IMR-90 (cell line): ENCODE data around the gene MRPS34. TPM values are rescaled to one million over a fixed set of nuclear protein-coding genes. Genes with fewer than 3 reads are reported as not detected.
A peak's percentile ranks its signal among the peaks of the same experiment; 100 is the strongest.

ENCODE experiments used
- ATAC-seq: fragments of 200-7000 bp; cut with Tn5 transposase; 2 replicates; pipeline ENCODE4 v1.9.1; 2020; ENCODE audit warnings: low read depth, mild to moderate bottlenecking, moderate library complexity
- BruUV-seq: library from RNA; stranded (reverse); fragments of 400-500 nt; replicated peaks from 2 replicates; lab custom pipeline; 2021; lab: Mats Ljungman, UMichigan
- CTCF ChIA-PET: fragments of 300-600 bp; formaldehyde crosslinking; extraction: SDS; loops from one replicate; lab custom pipeline; 2021; ENCODE audit warnings: antibody characterized with exemption; lab: Yijun Ruan, JAX
- POLR2A ChIA-PET: fragments of 300-600 bp; sonication (Branson Sonifier 250); formaldehyde crosslinking; loops from one replicate; lab custom pipeline; 2022; ENCODE audit warnings: antibody characterized with exemption; ENCODE audit not compliant: unreplicated experiment; lab: Charles Lee
- DNase-seq: peaks from one replicate; pipeline ENCODE4 v3.0.0; 2013
- H2AFZ ChIP-seq: replicated peaks from 2 replicates; pipeline ENCODE3; 2013; ENCODE audit warnings: low read length, mild to moderate bottlenecking; ENCODE audit not compliant: poor library complexity
- H2AK5ac ChIP-seq: 2 replicates; pipeline ENCODE4 v1.6.1; 2013; ENCODE audit warnings: low read depth, low read length, inconsistent platforms
- H2AK9ac ChIP-seq: replicated peaks from 2 replicates; pipeline ENCODE3; 2013; ENCODE audit warnings: mild to moderate bottlenecking, low read depth, low read length, moderate library complexity; ENCODE audit not compliant: poor library complexity
- H2BK120ac ChIP-seq: 2 replicates; pipeline ENCODE4 v1.6.1; 2013; ENCODE audit warnings: low read depth, low read length, inconsistent platforms
- H2BK15ac ChIP-seq: 3 replicates; pipeline ENCODE4 v1.6.1; 2013; ENCODE audit warnings: low read depth, low read length, inconsistent platforms
- H2BK20ac ChIP-seq: 2 replicates; pipeline ENCODE4 v1.6.1; 2013; ENCODE audit warnings: low read depth, mild to moderate bottlenecking, inconsistent platforms, low read length, moderate library complexity
- H2BK5ac ChIP-seq: 2 replicates; pipeline ENCODE4 v1.6.1; 2013; ENCODE audit warnings: mild to moderate bottlenecking, low read depth, low read length, inconsistent platforms; ENCODE audit not compliant: poor library complexity, severe bottlenecking
- H3K14ac ChIP-seq: replicated peaks from 2 replicates; pipeline ENCODE4 v1.6.1; 2013; ENCODE audit warnings: low read depth, low read length, inconsistent platforms
- H3K18ac ChIP-seq: 2 replicates; pipeline ENCODE4 v1.6.1; 2013; ENCODE audit warnings: low read depth, low read length, control low read depth
- H3K23ac ChIP-seq: 2 replicates; pipeline ENCODE4 v1.6.1; 2013; ENCODE audit warnings: low read depth, low read length, inconsistent platforms
- H3K27ac ChIP-seq: 2 replicates; pipeline ENCODE4 v1.5.1; 2013; ENCODE audit warnings: mild to moderate bottlenecking, control low read depth, low read length; ENCODE audit not compliant: insufficient read depth
- H3K27me3 ChIP-seq: 2 replicates; pipeline ENCODE4 v1.6.1; 2013; ENCODE audit warnings: low read length; ENCODE audit not compliant: control insufficient read depth, insufficient read depth
- H3K36me3 ChIP-seq: 2 replicates; pipeline ENCODE4 v1.6.1; 2013; ENCODE audit warnings: low read length, mixed read lengths; ENCODE audit not compliant: control insufficient read depth, insufficient read depth
- H3K4ac ChIP-seq: 2 replicates; pipeline ENCODE4 v1.6.1; 2013; ENCODE audit warnings: low read depth, low read length, inconsistent platforms
- H3K4me1 ChIP-seq: 2 replicates; pipeline ENCODE4 v1.6.1; 2013; ENCODE audit warnings: low read length, mixed read lengths; ENCODE audit not compliant: control insufficient read depth, insufficient read depth
- H3K4me2 ChIP-seq: 2 replicates; pipeline ENCODE4 v1.6.1; 2013; ENCODE audit warnings: low read depth, mild to moderate bottlenecking, control low read depth, low read length, moderate library complexity
- H3K4me3 ChIP-seq: 2 replicates; pipeline ENCODE4 v1.5.1; 2013; ENCODE audit warnings: low read depth, mild to moderate bottlenecking, control low read depth, low read length, moderate library complexity; ENCODE audit not compliant: insufficient read depth
- H3K56ac ChIP-seq: 2 replicates; pipeline ENCODE4 v1.6.1; 2013; ENCODE audit warnings: low read length, inconsistent platforms; ENCODE audit not compliant: insufficient read depth; ENCODE audit errors: extremely low read depth
- H3K79me1 ChIP-seq, 2 experiments: 2 replicates each; pipeline ENCODE4 v1.6.1; 2013; ENCODE audit warnings: low read length in 2 of 2, inconsistent platforms in 1 of 2, low read depth in 1 of 2
- H3K9ac ChIP-seq: 2 replicates; pipeline ENCODE4 v1.6.1; 2013; ENCODE audit warnings: low read depth, low read length, control low read depth
- H3K9me1 ChIP-seq: 2 replicates; pipeline ENCODE4 v1.6.1; 2013; ENCODE audit warnings: low read length, inconsistent platforms; ENCODE audit not compliant: insufficient read depth
- H3K9me3 ChIP-seq: 2 replicates; pipeline ENCODE4 v1.6.1; 2013; ENCODE audit warnings: low read length; ENCODE audit not compliant: control insufficient read depth, insufficient read depth
- H4K20me1 ChIP-seq: 2 replicates; pipeline ENCODE4 v1.6.1; 2013; ENCODE audit warnings: low read length, inconsistent platforms; ENCODE audit not compliant: insufficient read depth
- H4K5ac ChIP-seq: 2 replicates; pipeline ENCODE4 v1.6.1; 2013; ENCODE audit warnings: mild to moderate bottlenecking, low read depth, low read length, control low read depth
- H4K8ac ChIP-seq, 2 experiments: 2 replicates each; pipeline ENCODE4 v1.6.1; 2013; ENCODE audit warnings: low read depth in 2 of 2, low read length in 2 of 2, control low read depth in 1 of 2, inconsistent platforms in 1 of 2
- H4K91ac ChIP-seq: 2 replicates; pipeline ENCODE4 v1.6.1; 2013; ENCODE audit warnings: low read depth, low read length, inconsistent platforms; ENCODE audit not compliant: insufficient read depth
- CEBPB ChIP-seq: IDR thresholded peaks from 2 replicates; pipeline ENCODE4 v1.6.1; 2012; ENCODE audit warnings: low read depth, low read length, improper control_type of control experiment
- CHD1 ChIP-seq: IDR thresholded peaks from 2 replicates; pipeline ENCODE4 v1.6.1; 2012; ENCODE audit warnings: low read depth, low read length, improper control_type of control experiment
- FOS ChIP-seq: fragments of 150-350 bp; IDR thresholded peaks from 2 replicates; pipeline ENCODE4 v1.6.1; 2016; ENCODE audit warnings: low read depth, low read length
- MAFK ChIP-seq: IDR thresholded peaks from 2 replicates; pipeline ENCODE4 v1.6.1; 2012; ENCODE audit warnings: low read depth, low read length, improper control_type of control experiment
- MXI1 ChIP-seq: IDR thresholded peaks from 2 replicates; pipeline ENCODE4 v1.6.1; 2012; ENCODE audit warnings: low read depth, mild to moderate bottlenecking, low read length, moderate library complexity, borderline replicate concordance
- POLR2A ChIP-seq: IDR thresholded peaks from 2 replicates; pipeline ENCODE4 v1.6.1; 2012; ENCODE audit warnings: mild to moderate bottlenecking, low read depth, low read length
- WGBS, 2 experiments: methylation state at CpG; one replicate each; pipeline versions ENCODE4 v1.1.5 to v1.1.7; 2013; ENCODE audit warnings: missing lambda C conversion rate in 2 of 2; ENCODE audit not compliant: insufficient read length in 1 of 2; ENCODE audit errors: extremely low coverage in 2 of 2; 5-methylcytosine and 5-hydroxymethylcytosine counted together
- dilution Hi-C: fragments of 300-500 bp; cut with HindIII; formaldehyde crosslinking; loops from one replicate; pipeline ENCODE4 v1.14.3; 2018; ENCODE audit warnings: low sequenced_read_pairs; ENCODE audit not compliant: unreplicated experiment
- in situ Hi-C: fragments of 300-500 bp; cut with MboI; formaldehyde crosslinking; loops from 3 replicates; pipeline ENCODE4 v1.14.3; 2019; ENCODE audit warnings: low sequenced_read_pairs, inconsistent platforms, mixed read lengths
- intact Hi-C: fragments of 100-400 bp; cut with micrococcal nuclease; formaldehyde crosslinking; loops from 2 replicates; pipeline ENCODE4 v1.10.0; 2022
- polyA plus RNA-seq, 3 experiments: library from polyadenylated mRNA; depleted of rRNA; stranded (reverse); fragments of >200 nt; gene quantifications; 2 replicates each; pipeline ENCODE4 v1.2.3, GENCODE V29; 2012; ENCODE audit warnings: low replicate concordance in 1 of 3
- total RNA-seq: library from RNA; depleted of rRNA; stranded (reverse); fragments of >200 nt; gene quantifications from 2 replicates; pipeline ENCODE4 v1.2.3, GENCODE V29; 2012
- TF ChIP-seq, protein P1 (sequence below): conservative IDR thresholded peaks from 2 replicates; pipeline ENCODE4 v1.5.1; 2012; ENCODE audit warnings: mild to moderate bottlenecking, low read depth, low read length, improper control_type of control experiment

MRPS34 gene
- total and polyA plus RNA-seq, 2 of the 4 experiments (the other 2 are of a cell fraction): 68.5 to 80.4 TPM

DNA sequence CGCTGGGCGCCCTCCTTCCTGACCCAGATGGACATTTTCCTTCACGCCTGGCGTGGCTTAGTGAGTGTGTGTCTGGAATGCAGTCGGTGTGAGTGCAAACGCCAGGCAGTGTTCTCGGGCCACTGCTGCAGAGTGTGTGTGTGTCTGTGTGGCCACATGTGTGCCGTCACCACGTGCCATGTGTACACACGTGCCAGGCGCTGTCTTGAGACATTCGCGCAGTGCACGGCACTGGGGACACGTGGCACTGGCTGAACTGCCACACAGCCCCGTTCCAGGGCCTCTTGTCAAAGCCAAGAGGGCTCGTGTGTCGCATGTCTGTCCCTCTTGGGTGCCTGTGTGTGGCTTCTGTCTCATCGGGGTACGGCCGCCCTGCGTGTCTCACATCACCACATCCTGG lies 38.1 kb downstream of the MRPS34 start:
- Histone ChIP-seq H2BK5ac (no peak overlapping the region), H4K91ac (no peak overlapping the region), H3K27ac (no peak overlapping the region), H3K79me1 (peaks cover 26 to 53% of the 10 kb centered on the region in 2 experiments), H3K4me3 (no peak overlapping the region), H3K4ac (no peak overlapping the region), H3K9ac (no peak overlapping the region), H4K20me1 (peaks cover 36% of the 10 kb centered on the region), H3K36me3 (peaks cover 43% of the 10 kb centered on the region), H3K4me2 (no peak overlapping the region), H2BK20ac (no peak overlapping the region), H3K4me1 (no peaks in the 10 kb centered on the region), H3K27me3 (no peaks in the 10 kb centered on the region), H3K56ac (no peak overlapping the region), H3K23ac (no peak overlapping the region), H2BK15ac (no peak overlapping the region), H2AK9ac (no peak overlapping the region), H3K18ac (no peak overlapping the region), H2AK5ac (no peak overlapping the region), H4K8ac (no peak overlapping the region), H3K9me3 (no peaks in the 10 kb centered on the region), H3K9me1 (peaks cover 2% of the 10 kb centered on the region; the same call in 1 of the 2 replicates), H2BK120ac (no peak overlapping the region), H2AFZ (peak overlapping the region; percentile 64), H3K14ac (no peak overlapping the region), H4K5ac (no peak overlapping the region)
- ChIA-PET POLR2A (no interaction called here), CTCF (no interaction called here)
- intact Hi-C loops: no loop called here
- dilution Hi-C loops: no loop called here
- TF ChIP-seq CEBPB (no peak), MXI1 (no peak), POLR2A (no peak), MAFK (no peak), FOS (no peak), CHD1 (no peak)
- TF ChIP-seq, protein P1, sequence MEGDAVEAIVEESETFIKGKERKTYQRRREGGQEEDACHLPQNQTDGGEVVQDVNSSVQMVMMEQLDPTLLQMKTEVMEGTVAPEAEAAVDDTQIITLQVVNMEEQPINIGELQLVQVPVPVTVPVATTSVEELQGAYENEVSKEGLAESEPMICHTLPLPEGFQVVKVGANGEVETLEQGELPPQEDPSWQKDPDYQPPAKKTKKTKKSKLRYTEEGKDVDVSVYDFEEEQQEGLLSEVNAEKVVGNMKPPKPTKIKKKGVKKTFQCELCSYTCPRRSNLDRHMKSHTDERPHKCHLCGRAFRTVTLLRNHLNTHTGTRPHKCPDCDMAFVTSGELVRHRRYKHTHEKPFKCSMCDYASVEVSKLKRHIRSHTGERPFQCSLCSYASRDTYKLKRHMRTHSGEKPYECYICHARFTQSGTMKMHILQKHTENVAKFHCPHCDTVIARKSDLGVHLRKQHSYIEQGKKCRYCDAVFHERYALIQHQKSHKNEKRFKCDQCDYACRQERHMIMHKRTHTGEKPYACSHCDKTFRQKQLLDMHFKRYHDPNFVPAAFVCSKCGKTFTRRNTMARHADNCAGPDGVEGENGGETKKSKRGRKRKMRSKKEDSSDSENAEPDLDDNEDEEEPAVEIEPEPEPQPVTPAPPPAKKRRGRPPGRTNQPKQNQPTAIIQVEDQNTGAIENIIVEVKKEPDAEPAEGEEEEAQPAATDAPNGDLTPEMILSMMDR: no peak
- in situ Hi-C loops: no loop called here
- BruUV-seq: no TSS peak
- ATAC-seq: no peak
- DNase-seq: no peak
- WGBS, 2 experiments: 98% methylated on average over 14 of the region's 22 CpGs; no CpG with 5 or more reads in 1 of the 2 experiments
